ENCODE results near the gene DCHS2.

DCHS2 gene

DNA sequence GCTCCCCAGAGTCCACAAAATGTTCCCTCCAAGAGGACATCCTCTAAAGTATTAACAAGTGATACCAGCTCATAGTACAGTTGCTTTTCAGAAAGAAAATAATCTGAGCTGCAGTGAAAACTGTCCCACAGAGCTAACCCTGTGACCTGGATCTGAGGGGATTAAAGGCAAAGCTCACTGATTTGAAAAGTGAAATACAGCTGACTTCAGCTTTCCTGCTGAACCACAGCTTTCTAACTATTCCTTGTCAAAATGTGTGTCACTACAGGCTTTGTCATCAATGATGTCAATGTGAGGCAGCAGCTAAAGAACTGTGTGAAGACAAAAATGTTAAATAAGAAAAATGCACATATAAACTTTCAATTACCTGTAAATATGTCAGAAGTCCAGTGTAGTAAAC is 36.9 kb downstream of the DCHS2 start:
- DNase-seq (ENCODE audit: low spot score): no peak

DNA sequence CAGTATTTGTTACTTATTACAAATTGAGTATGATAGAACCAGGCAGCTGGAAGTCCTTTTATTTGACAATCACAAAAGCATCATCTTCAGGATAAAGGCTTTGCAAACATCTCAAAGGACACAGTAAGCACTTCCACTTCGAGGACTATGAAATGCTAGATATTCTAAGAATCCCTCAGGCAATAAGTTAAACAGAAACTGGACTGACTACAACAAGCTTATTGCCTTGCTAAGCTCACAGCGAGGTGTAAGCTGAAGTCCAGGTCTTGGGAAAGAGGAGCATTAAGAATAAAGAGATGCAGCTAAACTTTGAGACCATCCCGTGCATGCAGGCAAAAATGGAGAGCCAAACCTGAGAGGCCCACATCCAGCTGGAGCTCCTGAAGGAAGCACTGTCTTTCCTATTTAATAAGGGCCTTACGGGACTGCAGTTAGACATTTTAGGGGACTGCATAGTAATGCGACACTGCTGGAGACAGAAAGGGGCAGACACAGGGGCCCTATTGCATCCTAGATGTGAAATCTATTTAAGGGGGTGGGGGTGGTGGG is 38.7 kb downstream of the DCHS2 start:
- no peak for DNase-seq (ENCODE audit: low spot score)

DNA sequence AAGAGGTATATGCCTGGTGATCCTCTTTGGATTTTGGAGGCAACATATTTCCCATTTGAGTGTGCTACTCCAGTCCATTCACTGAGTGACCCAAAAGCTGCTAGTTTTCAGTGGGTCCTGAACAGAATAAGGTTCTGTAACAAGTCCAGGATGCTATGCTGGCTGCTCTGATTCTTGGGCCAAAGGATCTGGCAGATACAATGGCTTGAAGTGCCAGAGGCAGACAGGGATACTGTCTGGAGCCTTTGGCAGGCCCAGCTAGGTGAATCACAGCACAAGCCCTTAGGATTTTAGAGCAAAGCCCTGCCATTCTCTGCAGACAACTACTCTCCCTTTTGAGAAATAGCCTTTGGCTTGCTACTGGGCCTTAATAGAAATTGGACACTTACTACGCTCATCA is 40.6 kb downstream of the DCHS2 start:
- no peak for DNase-seq (ENCODE audit: low spot score)

DNA sequence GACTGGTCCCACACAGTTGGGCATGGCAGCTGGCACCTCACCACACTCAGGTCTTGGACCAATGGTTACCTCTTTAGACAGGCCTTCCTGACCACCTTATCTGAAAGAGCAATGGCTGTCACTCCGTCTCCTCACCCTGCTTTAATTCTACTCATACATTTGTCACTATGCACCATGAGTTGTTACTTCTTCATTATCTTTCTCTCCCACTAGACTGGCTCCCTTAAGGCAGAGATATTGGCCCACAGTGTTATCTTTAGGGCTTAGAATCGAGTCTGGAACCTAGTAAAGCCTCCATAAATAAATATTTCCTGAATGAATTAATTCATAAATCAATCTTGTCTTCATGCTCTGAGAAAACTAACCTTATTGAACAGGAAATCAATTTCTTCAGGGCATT is 46.6 kb downstream of the DCHS2 start:
- DNase-seq (ENCODE audit: low spot score): no peak

DNA sequence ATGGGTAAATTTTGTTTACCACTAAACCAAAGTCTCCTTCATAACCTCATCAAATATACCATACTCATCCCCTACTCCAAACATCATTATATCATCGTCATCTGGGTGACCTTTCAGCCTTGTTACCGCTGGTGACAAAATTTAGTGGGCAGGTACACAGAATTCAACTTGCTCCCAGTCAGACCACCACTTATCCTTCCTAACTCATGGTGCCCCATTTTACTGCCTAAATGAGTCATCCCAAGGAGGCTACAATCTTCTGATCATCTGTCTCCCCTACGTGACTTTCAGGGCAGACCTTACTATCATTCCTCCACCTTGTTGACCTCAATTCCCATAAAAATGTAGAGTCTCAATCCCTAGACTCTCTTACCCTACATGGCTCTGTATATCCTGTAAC is 49.6 kb downstream of the DCHS2 start:
- no peak for DNase-seq (ENCODE audit: low spot score)

DNA sequence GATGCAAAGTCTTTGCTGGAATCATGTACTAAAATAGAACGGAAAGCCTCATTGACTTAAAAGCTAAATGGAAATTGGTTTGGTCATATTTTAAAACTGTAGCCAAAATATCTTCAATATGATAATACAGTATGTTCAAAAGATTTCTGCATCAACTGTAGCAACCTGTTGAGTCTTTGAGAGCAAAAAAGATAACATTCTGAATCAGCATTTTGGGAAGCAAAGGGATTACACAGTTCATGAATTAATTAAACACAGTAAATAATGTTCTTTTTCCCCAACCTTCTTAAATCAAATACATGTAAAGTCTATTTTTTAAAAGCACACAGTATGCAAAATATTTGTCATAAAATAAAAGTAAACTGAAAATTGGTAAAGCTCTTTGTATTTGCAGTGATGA is 50.5 kb downstream of the DCHS2 start:
- no peak for DNase-seq (ENCODE audit: low spot score)

DNA sequence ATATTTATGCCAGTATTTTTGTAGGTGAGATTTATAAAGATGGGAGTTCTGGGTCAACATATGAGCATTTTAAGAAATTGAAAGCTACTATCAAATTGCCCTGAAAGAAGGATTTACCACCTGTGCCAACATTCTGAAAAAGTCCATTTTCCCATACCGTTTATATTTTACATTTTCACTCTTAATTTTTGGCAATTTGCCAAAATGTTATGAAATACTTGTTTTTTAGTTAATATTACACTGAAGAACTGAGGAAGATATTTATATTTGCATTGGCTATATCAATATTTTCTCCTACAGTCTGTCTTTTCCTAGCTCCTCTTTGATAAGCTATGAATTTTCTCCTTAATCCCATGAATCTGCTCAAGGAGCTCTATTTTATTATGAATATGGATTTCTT is 52.4 kb downstream of the DCHS2 start:
- DNase-seq (ENCODE audit: low spot score): no peak

DNA sequence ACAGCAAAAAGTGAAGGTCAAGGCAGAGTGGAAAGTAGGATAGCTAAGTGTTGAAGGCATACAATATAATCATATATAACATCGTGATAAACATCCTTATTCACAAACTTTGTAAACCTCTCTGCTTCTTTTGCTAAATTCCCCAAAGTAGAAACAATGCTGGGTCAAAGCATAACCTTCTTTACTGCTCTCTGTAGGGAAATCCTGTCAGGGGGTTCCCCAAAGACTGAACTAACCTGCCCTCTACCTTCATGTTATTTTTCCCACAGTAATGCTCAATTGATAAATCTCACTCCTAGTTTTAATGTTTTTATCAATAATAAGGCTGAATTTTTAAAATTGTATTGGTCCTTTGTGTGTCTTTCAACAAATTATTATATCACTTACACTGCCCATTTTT is 55.7 kb downstream of the DCHS2 start:
- DNase-seq (ENCODE audit: low spot score): no peak

DNA sequence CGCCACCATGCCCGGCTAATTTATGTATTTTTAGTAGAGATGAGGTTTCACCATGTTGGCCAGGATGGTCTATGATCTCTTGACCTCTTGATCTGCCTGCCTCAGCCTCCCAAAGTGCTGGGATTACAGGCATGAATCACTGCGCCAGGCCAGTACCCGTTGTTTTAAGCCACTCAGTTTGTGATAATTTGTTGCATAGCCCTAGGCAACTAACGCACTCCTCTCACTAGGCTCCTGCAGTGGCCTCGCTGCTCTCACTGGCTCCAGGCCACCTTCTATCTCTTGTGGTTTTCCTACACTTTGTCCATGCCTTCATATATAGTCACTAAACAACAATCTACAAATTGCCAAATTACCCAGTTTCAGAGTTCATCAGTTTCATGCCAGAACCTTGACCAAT is 58.1 kb downstream of the DCHS2 start:
- no peak for DNase-seq (ENCODE audit: low spot score)

DNA sequence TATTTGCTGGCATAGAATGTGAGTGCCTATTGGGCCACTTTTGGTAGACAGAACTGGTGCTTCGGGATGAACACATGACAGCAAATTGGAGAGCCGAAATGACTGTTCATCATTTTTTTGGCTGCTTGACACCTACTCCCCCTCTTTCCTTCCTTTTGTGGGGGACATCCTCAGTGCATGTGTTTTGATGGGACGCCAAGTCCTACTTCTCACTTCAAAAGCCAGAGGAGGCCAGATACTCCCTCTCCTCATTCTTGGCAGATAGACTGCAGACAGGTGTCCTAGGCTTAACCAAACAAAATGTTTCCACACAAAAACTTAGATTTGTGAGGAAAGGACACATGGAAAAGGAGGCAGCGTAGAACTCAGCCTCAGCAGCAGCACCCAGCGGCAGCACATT is 62.4 kb downstream of the DCHS2 start:
- DNase-seq (ENCODE audit: low spot score): no peak

DNA sequence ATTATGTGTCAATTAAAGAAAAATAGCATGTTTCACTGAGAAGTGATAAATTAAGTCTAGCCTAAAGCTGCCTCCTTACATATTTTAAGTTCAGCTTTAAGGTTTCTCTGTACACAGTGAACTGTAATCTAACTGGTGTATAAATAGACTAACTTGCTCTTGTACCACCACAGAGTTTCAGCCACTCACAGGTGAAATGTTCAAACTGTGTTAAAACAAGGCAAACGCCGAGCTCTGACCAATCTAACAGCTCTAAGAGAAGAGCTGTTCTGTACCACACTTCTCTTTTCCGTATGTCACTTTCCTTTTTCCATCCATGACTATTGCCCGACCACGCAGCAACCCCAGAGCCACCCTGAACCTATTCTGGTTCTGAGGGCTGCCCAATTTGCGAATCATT is 64.5 kb downstream of the DCHS2 start:
- DNase-seq (ENCODE audit: low spot score): no peak

DNA sequence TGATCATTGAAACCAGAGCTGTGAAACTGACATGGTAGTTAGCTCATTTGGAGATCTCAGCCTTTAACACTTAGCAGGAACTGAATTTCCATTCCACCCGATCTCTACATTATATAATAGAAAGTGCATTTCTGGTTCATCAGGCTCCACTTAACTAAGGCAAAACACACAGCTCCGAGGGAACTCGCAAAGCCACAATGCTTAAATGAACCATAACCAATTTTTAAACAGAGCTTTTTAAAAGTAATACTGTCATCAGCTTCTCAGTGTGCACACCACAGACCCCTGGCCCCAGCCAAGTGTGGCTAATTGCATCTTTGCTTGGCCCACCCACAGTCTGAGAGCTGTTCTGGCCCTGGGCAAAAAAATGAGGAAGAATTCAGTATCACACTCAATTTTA is 66.1 kb downstream of the DCHS2 start:
- no peak for DNase-seq (ENCODE audit: low spot score)

DNA sequence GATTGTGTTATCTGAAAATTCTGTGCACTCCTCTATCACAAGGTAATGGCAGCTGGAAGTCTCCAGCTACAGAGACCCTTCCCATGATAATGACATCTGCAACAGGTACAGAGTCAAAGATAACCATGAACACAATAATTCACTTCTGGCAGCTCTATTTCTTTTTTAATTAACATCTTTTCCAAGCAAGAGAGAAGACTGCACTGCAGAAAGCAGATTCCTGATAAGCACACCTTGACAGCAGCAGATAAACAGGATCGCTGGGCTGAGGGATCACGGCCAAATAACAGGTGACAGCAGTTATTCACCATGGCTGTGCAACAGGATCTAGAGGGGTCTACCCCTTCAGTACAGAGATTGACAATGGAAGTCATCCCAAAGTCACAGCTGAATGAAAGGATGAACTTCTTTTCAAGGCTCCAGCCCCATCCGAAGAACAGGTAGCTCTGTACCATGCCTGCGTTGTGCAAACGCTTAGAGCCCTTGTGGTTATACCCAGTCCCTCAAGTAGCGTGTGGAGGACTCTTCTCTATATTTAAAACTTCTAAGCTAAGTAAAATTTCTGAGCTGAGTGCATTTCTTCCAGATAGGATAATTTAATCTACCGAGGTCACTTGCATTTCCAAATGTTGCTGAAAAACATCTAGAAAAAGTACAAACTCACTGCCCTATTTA is 66.7 kb downstream of the DCHS2 start:
- DNase-seq (ENCODE audit: low spot score): no peak

DNA sequence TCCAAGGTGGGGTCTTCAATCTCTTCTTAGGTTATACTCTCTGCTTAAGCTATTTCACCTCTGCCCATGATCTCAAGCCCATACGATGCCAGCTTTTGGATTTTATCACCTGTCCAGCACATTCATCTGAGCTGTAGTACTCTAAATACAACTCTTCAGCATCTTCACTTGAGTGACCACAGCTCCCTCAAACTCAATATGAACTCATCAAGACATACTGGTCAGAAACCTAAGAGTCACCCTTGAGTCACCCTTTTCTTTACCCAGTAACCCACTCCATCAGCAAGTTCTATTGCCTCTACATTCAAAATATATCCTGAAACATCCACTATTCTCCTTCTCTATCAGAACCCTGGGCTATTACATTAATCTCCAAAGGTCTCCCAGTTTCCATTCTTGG is 69.4 kb downstream of the DCHS2 start:
- DNase-seq (ENCODE audit: low spot score): no peak

DNA sequence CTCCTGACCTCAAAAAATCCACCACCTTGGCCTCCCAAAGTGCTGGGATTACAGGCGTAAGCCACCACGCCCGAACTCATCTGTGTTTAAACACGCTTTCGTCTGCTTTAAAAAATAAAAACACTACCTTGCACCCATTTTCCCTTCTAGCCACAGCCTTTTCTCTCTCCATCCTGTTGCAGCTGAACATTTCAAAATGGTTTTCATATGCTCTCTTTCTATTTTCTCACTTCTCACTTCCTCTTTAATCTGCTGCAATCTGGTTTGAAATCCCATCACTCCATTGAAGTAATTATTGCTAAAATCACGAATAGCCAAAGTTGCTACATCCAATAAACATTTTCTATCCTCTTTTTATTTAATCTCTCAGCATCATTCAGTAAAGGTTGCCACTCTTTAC is 70.0 kb downstream of the DCHS2 start:
- no peak for DNase-seq (ENCODE audit: low spot score)

DNA sequence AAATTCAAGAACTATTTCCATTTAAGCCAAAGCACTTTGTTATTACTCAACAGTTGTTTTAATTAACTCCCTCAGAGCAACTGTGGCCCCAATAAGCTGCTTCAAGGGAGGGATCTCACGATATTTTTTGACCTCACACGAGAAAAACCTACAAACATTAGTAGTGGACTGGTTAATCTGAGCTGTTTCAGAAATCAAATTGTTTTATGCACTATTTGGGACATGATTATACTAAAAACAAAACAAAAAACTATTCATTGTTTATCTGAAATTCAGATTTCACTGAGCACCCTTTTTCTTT is 74.3 kb downstream of the DCHS2 start:
- no peak for DNase-seq (ENCODE audit: low spot score)

DNA sequence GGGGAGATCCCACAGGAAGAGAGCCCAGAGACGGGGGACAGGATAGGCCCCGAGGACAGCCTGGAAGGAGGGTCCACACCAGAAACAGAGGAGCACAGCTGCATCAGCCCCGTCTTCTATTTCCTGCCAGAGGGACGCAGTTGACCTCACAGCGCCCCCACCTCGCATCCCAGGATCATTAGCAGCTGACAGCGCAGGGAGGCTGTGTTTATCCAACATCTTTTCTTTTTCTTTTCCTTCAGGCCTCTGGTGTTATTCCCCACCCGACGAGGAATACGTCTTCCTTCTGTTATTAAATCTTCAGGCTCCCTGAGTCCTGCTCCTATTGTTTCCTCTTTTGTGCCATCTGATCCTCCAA is 75.4 kb downstream of the DCHS2 start:
- no peak for DNase-seq (ENCODE audit: low spot score)

DNA sequence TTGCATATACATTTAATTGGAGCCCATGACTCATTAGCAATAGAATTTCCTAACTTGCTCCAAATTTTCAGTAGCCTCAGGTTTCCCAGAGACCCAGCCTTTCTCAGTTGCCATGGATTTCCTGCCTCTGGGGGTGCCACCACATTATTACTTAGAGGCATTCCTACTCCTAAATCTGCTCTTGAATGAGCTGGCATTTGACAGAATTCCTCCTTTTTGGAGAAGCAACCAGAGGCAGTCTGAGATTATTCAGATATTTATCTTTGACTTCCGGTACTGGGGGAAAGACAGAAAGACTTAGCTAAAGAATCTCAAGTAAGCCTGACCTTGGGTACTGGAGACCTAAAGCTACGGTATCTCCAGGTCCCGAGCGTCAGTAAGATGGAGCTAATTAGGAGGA is 76.3 kb downstream of the DCHS2 start:
- no peak for DNase-seq (ENCODE audit: low spot score)

DNA sequence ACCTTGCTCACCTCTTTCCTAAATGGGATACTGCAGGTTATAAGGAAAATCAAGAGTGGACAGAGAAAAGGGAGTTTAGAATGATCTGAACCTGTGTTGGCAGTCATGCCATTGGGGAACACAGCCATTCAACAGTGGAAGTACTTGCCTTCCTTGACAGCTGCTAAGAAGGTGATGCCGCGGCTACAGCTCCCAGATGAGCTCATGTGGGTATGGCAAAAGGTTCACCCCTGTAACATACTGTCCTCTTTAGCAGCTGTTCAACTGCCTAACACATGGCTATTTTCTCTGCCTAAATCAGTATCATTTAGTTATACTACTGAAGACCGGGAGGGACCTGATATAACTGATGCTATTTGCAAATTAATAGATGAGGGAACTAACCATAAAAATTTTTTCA is 76.8 kb downstream of the DCHS2 start:
- no peak for DNase-seq (ENCODE audit: low spot score)

DNA sequence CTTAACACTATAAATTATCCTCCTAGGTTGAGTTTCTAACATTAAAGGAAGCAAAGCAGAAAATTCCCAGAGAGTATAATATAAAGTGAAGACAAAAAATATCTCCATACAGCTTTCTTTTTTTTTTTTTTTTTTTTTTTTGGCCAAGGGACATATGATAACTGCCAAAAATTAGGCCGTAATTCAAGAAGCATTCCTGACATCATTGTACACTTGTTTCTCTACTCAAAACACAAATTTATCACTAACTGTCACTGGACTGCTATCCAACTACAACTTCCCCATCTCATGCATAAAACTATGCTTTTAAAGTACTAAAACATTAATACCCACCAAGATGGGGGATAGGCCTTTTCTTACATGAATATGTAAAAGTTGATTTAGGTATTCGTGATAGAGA is 77.2 kb downstream of the DCHS2 start:
- DNase-seq (ENCODE audit: low spot score): no peak

DNA sequence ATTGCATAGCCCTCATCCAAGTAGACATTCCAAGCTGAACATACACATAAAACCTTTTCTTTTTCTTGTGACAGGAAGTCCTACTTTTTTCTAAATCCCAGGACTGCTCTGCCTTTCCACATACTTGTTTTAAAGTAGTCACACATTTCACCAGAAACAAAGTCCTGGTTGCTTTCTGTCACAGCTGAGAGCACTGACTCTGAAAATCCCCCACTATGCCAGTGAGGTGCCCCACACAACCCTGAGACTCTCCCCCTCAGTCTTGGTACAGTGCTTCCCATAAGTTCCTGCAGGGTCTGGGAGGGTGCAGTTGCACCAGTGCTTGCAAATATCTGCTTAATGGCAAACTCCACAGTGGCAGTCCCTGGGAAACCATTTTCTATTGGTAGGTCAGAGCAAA is 84.2 kb downstream of the DCHS2 start:
- DNase-seq (ENCODE audit: low spot score): no peak

DNA sequence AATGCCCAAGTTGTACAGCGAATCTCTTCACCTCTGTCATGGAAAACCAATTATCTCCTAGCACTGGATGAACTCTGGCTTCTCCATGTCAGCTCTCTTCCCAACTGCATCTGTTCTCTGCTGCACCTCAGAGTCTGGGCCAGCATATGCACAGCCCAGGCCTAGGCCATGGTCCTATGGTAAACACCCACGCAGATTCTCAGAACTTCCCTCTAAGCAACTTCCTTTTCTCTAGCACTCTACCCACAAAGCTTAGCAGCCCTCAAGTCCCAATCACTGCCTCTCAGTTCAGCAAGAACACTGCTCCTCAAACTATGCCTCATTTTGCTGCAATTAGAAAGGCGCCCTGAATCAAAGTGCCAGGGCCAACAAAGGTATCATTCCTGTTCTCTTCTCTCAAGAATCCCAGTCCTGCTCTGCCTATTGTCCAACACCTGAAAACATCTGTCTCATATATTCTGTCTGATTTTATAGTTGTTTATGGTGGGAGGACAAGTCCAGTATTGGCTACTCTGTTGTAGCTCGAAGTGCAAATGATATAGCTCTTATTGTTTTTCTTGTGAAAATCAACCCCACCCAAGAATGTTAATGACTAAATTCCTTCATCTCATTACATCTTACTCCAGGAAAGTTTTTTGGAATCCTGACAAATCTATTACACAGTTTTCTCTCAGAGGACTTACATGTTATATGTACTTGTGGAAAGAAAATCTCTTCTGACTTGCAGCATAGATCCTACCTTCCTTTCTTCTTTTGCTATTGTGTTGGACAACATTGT is 85.4 kb downstream of the DCHS2 start:
- no peak for DNase-seq (ENCODE audit: low spot score)

DNA sequence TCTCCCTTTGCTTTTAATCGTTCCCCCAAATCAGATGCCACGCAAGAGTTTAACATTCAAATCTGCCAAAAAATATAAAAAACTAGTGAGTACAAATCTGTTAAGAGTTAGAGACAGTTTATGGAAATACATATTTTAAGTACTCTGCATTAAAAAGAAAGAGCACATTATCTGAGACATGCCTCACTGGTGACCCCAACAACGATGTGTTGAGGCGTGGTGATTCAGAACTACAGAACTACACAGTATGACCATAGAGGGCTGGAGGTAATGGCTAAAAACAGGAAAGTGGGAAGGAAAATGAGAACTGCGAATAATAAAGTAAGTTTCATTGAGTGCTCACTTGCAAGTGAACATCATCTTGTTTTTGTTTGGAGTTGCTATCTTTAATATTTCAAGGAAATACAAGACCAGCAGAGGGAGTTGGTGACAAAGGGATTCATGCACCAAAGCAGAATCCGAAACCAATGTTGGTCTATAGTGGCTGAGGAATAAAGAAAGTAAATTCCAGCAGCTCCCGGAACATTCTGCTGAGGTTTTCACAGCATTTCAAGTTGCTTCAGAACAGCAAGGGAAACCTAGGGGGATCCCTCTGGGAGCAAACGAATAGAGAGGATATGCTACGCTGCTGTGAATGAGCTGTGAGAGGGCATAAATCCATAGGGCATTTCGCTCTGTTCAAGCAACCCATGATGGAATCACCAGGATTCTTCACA is 92.2 kb downstream of the DCHS2 start:
- DNase-seq (ENCODE audit: low spot score): no peak
